Activated gamma-delta T cell treated with Interleukin-2 at 50 U/mL for 16 hours (primary cell): ENCODE data around the gene CYFIP2.

Experiments
- DNase-seq: peaks from one replicate; pipeline ENCODE4 v3.0.0-alpha.2; 2020

Gene CYFIP2

DNA sequence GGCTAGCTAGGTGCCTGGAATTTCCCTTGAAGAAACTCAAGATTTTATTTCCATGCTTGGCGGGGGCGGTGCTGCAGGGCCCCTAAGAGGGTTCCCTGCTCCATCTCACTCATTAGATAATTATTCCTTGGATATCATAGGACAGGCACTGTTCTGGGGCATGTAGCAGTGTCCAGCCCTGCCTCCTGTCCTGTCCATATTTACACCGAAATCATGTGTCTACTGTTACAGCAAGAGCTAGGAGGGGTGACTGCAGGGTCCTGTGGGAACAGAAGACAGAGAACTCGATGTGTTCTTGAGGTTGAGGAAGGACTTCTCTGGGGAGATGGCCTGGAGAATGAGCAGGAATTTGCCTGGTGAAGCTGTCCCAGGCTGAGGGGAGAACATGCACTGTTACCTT is 96.6 kb downstream of the CYFIP2 start:
- DNase-seq = no peak

DNA sequence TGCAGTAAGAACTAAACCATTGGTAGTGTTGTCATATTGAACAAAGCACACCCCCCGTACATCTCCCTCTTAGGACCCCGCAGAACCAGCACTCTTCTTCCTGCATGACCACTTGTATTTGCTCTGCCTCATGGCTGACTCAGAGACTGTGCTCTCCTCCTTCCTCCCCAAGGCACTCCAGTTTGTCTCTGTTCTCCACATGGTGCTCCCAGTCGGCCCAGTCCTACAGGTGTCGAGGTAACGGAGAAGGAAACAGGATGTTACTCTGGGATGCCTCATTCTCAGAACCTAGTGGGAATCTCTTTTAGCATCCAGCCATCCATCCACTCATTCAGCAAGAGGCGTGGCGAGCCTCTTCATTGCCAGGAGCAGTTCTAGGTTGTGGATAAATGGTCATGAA is 97.1 kb downstream of the CYFIP2 start:
- DNase-seq = no peak

DNA sequence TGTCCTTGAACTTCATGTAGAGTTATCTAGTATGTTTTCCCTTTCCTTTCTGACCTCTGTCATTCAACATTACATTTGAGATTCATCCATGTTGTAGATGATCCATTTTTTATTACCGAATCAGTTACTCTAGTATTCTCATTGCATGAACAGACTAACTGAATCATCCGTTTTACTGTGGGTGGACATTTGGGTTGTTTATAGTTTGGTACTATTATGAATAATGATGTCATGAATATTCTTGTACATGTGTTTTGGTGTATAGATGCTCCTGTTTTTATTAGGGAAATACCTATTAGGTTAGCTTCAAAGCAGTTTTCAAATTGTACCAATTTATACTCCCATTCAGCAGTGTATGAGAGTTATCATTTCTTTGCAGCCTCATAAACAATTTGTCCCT is 99.8 kb downstream of the CYFIP2 start:
- no peak for DNase-seq

DNA sequence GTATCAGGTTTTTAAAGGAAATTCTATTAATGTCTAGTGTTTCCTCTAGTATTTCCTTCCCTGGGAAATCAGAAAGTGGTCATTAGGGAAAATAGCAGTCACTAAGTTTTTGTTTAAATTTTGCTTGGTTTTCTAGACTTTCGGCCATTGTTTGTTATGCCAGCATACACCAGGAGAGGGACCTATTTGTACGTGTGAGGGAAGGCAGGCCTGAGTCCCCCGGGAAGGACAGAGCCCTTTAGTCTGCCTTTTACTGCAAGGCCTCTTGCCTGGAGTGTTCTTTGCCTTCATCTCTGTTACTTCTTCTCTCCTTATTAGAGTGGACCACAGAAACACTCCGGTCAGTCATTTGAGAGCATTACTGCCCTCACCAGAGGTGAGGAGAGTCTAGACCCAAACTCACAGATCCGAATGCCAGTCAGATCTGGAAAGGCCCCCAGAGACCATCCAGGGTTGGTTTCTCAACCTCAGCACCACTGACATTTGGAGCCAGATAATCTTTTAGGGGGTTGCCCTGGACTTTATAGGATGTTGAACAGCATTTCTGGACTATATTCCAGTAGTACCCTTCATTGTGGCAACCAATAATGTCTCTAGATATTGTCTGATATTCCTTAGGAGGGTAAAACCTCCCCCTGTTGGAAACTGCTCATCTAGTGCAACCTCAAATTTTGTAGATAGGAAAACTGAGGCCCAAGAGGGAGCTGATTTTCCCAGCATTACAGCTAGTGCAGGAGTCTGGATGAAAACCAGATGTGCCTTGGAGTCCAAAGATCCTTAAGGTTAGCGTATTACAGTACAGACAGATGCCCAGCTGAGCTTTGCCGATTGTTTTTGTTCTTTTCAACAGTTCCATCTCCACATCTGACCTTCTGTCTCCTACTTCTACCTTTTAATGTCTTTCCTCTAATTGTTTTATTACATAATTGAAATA is 101.1 kb downstream of the CYFIP2 start:
- DNase-seq = no peak

DNA sequence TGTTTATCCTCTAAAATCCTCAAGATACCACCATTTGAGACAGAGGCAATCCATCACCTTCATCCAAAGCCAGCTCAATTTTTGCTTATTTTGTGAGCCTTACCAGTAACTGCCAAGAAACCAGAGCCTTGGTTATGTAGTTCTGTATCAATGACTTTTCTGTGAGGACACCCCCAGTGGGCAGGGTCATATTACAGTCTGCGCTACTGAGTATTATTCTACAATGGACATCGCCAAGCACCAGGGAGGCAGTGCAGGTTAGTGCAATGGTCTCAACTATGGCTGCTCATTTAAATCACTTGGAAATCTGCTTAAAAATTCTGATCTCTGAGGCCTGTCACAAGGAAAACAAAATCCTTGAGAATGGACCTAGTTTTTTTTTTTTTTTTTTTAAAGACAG is 103.6 kb downstream of the CYFIP2 start:
- no peak for DNase-seq

DNA sequence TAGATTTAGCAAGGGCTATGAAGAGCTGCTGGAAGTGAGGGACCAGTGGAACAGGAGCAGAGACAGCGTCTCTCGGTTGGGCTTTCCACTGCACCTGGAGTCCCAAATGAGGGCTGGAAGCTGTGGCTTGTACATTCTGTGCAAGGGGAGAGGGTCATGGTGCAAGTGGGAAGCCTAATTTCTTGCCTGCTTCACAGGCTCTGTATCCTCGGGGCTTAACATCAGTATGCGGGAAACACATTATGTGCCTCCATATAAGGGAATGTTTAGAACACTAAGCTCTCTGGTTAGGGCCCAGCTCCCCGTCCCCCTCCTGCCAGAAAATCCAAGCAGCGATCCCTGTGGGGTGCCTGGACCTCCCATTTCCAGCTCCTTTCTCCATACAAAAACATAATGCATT is 105.0 kb downstream of the CYFIP2 start:
- DNase-seq = no peak

DNA sequence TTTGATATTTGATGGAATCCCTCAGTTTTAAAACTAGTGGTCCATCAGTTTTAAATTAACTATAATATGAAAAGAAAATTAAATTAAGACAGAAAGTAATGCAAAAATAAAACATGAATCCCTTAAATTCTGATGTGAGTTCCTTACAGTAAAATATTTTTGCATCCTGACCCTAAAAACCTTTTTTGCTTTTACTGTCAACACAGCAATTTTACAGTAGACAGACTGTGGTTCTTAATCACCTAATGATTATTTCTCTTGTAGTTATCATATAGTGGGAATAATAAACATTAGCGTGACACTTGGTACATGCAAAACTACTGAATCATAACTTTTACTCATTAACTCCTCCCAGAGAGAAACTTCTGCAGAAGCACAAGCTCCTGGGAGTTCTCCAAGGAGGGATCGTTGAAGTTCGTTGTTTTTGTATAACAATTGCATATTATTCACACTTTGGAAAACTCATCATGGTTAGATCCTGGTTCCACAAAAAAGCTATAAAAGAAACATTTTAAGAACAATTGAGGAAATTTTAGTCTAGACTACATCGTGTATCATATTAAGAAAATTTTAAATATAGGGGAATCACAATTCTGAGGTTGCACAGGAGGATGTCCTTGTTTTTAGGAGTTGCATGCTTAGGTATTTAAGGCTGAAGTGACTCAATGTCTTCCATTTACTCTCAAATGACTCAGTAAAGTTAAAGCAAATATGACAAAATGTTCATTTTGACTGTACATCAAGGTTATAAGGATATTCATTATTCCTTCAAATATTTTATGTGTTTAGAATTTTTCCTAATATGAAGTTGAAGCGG is 105.9 kb downstream of the CYFIP2 start:
- DNase-seq = no peak

DNA sequence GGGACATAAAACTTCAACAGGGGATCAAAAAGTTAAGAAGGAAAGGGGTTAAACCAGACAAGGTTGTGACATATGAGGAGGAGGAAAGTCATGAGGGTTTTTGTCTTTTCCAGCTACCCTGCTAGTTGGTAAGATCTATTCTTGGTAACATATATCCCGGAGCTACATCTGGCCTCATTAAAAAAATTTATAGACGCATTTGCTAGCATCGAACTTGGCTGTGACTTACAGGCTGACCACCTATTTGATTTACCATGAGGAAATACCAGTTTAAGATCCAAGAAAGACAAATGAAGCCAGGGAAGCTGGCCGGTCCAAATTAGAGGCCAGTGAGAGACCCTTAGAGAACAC is 106.5 kb downstream of the CYFIP2 start:
- DNase-seq = no peak

DNA sequence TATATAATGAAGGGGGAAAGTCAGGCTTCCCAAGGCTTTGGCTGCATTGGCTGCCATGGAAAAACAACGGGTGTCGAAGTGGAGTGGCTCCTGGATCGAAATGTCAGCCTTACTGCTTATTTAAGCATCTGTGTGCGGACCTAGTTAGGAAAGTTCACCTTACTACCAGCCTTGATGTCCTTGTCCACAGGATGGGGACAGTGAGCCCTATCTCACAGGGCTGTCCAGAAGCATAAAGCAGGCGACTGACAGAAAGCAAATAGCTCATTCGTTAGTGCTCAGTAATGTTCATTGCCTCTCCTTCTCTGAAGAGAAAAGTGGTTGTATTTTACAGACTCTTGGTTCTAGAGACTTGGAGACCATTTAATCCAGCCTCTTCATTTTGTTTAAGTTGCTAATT is 112.6 kb downstream of the CYFIP2 start:
- DNase-seq = no peak

DNA sequence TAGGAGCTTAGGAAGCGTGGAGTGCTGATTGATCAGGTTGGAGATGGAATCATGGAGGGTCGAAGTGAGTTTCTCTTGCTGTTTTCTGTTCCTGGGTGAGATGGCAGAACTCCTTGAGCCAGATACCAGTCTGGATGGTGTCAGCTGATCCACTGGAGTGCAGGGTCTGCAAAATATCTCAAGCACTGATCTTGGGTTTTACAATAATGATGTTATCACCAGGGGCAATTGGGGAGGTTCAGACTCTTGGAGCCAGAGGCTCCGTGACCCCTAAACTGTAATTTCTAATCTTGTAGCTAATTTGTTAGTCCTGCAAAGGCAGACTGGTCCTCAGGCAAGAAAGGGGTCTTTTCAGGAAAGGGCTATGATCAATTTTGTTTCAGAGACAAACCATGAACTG is 114.1 kb downstream of the CYFIP2 start:
- no peak for DNase-seq

DNA sequence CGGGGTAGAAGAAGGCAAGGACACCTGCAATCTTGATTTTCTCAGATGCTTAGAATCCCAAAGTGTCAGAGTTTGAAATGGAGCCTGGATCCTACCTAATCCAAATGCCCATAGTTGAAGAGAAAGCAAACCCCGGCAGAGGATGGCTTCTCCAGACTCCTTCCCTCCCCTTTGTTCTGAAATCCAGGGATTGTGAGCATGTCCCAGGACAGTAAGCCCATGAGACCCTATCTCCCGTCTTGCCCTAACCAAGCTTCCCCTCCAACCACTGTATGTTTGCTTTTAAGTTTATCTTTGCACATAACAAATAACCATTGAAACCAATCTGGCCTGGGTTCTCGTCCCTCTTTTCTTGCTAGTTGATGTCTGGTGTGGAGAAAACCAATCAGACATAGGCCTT is 115.8 kb downstream of the CYFIP2 start:
- no peak for DNase-seq

DNA sequence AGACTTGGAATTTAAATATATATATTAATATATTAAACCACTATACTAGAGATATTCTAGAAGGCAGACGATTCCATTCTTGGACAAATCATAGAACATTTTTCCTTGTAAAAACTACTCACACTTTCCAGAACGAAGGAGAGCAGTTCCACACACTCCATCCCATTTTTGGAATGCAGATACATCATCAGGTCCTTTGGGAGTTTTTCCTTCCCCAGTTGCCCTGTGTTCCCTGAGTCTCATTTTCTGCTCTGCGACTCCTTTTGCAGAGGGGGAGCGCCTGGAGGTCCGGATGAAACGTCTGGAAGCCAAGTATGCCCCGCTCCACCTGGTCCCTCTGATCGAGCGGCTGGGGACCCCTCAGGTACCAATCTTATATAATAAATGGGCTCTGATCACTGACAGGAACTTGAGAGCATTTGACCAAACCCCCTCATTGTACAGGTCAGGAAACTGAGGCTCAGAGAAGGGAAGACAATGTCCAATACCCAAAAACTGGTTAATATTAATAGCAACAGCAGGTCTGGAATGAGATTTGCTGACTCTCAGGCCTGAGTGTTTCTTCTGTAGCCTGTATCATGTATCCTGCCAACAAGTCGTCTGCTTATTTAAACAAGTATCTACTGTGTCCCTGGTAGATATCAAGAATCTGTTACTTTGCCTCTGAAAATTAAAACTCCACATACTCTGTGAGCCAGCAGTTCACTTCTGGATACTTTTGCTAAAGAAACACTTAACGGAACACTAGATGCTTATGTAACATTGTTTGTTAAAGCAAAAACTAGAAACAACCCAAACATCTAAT is 117.3 kb downstream of the CYFIP2 start:
- DNase-seq = no peak

DNA sequence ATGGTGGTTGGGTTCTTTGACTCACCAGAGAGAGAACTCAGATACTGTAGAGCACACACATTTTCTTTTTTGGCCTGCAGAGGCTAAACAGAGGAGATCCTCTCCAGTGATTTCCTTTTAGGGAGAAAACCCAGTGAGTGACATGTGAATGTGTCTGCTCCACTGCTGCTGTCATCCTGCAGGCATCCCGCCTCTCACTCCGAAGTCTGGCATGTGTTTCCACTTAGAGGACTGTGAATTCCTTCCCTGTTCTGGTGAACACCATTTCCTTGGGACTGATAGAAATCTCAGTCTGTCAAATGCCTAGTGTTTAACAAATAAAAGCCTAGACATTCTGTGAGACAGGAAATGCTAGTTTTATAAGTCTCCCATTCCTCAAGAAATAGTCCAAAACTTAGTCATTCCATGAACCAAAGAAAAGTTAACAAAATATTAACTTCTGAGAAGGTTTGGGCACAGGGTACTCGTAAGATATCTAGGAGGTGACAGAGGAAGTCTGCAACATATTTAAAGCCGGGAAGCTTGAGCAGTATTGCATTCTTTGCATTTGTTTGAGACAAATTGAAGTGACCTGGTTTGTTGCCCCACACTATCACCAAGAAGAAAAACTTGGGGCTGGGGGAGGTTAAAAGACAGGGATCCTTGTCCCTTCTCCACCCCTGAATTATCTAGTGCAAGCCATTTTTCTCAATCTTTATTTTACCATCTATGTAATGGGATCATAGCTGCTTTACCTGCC is 119.2 kb downstream of the CYFIP2 start:
- no peak for DNase-seq

DNA sequence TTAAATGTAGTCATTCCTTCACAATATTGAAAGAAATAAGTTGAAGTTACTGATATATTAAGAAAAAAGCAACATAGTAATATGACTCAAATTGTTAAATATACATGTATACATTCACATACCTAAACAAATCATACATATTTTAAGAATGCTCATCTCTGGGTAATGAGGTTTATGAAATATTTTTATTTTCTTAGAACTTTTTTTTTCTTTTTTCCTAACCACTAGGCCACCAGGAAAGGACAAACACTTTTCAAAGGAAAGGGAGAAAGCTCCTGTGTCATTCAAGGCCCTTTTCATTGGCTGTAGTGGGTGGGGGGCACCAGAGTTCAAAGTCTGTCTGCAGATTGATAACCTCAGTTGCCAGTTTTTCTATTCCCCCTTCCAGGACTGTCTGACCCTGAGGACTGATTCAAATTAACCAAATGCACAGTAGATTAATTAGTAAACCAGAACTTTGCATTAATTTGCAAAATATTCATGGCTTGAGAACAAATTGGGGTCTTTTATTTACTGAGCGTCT is 121.2 kb downstream of the CYFIP2 start:
- no peak for DNase-seq

DNA sequence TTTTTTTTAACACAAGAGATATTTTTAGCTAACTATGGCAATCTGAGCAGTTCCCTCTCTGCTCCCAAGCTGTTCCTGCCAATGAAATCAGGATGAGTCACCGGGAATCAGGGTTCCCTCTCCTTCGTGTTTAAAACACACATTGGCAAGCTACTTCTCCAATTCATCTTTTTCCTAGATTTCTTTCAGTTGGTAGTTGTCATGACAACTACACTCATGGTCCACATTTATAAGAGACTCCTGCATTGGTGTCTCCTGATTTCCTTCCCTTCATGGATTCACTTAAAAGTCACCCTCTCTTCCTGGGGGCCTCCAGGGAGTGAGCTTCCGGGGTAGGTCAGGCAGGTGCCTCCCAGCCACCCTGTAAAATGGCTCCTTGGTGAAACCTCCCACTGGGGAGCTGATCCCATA is 121.8 kb downstream of the CYFIP2 start:
- no peak for DNase-seq

DNA sequence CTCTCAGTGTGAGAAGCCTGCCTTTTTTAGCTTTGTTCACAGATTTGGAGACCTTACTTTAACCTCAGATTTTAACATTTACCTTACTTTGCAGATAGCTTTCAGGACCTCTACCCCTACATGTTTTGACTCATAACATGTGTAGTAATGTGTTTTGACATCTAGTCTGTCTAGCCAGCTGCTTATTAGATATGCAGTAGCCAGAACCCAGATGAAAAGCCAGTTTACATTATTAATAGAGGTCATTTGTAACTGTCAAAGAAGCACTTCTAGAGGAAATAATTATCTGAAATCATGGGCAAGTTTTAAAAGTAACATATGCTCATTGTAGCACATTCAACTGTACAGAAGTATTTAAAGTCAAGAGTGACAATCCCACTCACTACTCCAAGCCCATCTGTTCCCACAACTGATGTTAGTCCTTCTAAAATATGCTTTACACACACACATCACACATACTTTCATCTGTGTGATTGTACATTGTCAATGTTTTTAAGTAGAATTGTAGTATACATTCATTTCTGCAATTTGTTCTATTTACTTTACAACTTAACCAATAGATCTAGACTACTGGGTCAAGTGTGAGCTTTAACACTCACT is 122.3 kb downstream of the CYFIP2 start:
- no peak for DNase-seq

DNA sequence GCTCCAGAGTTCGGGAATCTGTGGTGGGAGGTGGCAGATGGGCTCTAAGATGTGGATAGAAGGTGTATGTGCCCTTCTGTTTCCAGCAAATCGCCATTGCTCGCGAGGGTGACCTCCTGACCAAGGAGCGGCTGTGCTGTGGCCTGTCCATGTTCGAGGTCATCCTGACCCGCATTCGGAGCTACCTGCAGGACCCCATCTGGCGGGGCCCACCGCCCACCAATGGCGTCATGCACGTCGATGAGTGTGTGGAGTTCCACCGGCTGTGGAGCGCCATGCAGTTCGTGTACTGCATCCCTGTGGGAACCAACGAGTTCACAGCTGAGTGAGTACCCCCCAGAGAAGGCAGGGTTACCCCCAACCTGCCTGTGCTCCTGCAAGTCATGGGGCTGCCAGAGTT is 123.2 kb downstream of the CYFIP2 start:
- DNase-seq = no peak

DNA sequence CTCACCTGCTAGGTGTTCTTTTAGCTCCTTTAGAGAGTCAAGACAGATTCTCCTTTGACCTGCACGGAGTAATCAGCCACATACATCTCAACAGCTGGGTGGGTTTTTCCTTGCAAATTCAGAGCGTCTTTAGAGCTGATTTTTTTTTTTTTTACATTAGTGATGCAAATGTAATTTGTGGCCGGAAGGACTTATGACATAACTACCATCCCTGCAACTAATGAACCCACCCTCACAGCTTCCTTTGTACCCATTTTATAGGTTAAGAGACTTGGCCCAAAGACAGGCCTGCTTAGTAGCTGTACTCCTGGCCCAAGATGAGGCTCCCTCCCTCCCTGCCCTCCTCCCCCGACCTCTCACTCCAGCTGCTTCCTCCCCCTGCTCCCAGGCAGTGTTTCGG is 124.2 kb downstream of the CYFIP2 start:
- no peak for DNase-seq

DNA sequence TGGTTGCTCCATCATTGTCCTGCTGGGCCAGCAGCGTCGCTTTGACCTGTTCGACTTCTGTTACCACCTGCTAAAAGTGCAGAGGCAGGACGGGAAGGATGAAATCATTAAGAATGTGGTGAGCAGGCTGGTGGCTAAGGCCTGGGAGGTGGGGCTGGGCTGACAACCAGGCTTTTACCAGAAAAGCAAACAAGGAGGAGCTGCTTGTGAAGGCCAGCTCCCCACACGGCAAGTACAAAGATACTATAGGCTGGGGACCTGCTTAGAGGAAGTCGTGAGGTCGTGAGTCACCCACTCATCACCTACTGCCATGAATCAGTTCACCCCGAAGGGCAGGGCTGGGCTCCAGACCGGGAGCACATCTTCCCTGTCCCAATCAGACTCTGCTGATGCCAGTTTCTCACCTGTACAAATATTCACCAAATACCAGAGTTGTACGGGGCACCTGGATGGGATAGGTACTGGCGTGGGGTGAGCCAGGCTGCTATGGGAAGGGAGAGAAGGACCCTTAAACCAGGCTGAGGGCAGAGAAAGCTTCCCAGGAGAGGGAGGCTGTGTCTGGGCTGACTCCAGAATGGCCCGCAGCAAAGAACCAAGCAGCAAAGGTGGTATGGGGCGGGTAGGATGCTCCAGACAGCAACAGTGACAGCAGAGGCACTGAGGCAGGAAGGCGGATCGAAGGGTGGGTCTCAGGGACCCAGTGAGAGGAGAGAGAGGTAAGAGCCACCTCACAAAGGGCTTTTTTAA is 124.8 kb downstream of the CYFIP2 start:
- DNase-seq = peak; percentile 47

DNA sequence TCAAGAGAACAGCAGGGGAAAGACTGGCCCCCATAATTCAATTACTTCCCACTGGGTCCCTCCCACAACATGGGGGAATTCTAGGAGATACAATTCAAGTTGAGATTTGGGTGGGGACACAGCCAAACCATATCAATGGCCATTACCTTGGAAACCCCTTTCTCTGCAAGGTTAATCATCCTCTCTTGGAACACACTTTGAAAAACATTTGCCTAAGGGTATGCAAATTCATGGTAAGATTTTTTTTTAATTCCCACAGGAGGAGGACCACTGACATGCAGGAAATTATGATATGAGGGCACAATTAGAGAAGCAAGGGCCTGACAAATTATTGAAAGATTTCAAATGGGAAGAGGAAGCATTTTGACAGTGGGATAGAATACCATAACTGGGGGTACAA is 132.4 kb downstream of the CYFIP2 start:
- DNase-seq = no peak
